ENCODE results near the gene CACNG5.

CACNG5 gene

DNA sequence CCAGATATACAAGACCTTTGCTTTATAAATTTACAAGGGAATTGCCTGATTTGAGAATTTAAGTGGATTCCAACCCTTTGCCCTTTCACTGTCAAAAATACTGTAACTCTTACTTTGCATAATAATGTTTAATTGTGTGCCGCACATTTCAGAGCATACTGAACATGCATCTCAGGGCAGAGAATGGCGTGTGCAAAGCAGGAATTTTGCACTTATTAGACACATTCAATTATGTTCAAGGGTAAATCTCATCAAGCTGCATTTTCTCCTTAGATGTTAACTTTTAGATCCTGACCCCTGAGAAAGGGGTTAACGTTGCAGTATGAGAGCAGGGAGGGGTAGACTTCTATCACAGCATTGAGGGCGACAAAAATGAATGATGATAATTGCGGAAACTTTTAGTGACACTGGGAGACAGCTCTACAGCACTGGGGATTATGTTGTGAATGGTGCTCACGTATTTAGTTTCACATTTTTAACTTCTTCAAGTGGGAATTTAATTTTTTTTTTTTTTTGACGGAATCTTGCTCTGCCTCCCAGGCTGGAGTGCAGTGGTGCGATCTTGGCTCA is 75.0 kb downstream of the CACNG5 start:
- DNase-seq, result no peak

DNA sequence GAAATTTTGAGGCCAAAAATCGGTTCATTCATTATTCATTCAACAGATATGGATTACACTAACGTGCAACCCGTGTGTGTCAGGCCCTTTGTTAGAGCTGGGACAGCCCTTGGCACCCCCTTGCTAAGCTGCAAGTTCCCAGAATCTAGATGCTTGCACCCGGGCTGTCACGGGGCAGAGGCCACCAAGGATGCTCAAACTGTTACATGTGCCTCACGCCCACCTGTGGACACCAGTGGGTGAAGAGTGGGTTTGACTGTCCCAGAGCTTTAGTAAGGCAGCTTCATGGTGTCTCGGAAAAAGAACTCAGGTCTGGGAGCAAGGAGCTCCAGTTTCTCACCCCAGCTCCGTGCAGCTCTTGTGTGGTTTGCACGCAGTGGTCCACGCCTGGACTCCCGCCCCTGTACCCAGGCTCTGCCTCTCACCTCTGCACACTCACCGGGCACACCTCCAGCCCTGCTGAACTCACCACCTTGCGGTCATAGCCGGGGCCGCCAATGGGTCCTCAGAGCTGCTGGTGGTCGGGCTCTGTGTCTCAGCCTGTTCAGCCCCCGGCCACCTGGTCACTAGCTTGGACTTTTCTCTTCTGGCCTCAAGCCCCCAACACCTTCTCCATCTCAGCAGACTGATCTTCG is 75.9 kb downstream of the CACNG5 start:
- no peak for DNase-seq

DNA sequence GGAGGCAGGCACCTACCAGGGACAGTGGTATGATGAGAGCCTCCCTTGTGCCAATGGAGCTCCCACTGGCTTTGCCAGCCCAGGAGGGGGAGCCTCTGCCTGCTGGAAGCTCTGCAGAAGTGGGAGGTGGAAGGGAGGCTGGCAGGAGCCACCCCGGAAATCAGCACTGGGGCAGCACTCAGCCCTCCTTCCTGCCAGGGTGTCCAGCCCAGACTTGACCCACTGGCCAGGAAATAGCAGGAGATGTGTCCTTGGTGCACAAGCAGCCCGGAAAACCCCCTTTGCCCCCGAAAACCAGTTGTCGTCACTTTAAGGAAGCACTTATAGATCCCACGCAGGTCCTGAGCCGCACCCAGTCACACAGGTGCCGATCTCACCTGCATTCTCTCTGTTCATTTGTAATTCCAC is 80.3 kb downstream of the CACNG5 start:
- no peak for DNase-seq

DNA sequence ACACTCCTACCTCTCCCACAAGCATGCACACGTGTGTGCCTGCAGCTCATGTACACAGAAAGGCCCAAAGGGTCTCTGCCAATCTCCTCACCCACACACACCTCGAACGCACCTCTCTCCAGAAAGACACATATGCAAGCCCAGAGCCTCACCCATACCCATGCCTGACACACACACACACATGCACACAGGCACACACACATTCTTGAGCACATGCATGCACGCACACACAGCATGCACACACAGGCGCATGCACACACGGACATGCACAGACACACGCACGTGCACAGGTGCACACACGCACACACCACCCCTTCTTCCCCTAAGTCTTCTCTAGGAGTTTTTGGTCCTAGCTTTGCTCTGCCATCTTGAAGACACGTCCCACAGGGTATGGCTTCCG is 80.9 kb downstream of the CACNG5 start:
- no peak for DNase-seq

DNA sequence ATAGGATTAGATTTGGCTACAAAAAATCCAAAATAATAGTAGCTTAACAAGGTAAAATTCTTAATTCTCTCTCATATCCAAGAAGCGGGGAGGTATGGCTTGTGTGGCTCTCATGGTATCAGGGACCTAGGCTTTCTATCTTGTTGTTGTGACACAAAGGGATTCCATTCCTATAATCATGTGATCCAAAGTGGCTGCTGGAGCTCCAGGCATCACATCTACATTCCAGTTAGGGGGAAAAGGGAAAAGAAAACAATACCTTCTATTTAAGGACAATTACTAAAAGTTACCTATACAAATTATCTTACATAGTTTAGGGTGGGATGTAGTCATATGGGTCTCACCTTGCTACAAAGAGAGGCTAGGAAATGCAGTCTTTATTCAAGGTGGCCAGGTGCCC is 82.0 kb downstream of the CACNG5 start:
- no peak for DNase-seq

DNA sequence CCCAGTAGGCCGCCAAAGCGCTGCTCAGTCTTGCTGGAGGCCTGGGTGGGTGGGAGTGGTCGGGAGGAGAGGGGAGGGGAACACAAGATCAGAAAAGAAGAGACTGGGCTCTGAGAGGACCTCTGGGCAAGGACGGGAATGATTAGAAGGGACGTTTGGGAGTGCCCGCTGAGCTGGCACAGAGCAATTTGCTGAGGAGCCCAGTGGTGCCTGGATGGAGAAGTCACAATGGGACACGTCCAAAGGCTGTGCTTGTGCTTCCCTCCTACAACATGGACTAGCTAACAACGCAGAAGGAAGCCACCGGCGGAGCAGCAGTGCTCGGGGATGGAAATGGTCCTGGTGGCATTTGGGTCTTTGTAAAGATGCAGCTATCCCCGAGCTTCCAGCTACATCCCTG is 84.0 kb downstream of the CACNG5 start:
- no peak for DNase-seq

DNA sequence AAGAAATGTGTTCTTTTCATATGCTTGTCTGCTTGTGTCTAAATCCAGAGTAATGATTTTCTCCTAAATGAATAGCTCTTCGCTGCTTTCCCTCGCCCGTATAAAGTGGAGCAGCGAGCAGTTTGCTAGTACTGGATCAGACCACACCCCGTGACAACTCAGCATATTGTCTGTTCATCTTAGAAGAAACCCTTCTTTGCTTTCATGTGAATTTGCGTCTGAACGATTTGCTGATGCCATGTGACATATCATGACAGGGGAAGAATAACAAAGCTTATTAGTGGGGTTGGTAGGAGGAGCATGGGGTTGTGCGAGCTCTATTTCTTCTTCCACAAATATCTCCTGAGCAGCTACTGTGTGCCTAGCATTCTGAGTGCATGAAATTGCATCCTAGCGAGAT is 85.5 kb downstream of the CACNG5 start:
- no peak for DNase-seq

- no peak for DNase-seq
These were observed 86.0 kb downstream of the CACNG5 start for GRCh38 chr17:66920950-66921349.

DNA sequence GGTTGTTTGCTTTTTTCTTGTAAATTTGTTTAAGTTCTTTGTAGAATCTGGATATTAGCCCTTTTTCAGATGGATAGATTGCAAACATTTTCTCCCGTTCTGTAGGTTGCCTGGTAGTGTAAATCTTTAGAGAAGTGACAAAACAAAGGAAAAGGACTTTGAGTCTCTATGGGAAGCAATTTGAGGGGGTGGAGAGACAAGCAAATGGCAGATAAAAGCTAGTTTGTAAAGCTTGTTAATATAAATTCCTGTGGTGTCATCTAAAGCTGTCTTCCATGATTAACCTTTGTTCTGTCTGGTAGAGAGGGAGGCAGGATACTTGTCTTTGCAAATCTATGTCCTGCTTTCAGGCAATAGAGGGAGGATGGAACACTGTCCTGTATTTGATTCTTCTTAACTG is 89.0 kb downstream of the CACNG5 start:
- DNase-seq, result no peak

GRCh38 chr17:66925811-66926500 is 91.0 kb downstream of the CACNG5 start:
- DNase-seq, result no peak

- DNase-seq, result no peak
These were observed 94.0 kb downstream of the CACNG5 start for GRCh38 chr17:66928949-66929348.

- no peak for DNase-seq
These were observed 94.7 kb downstream of the CACNG5 start for GRCh38 chr17:66929591-66929990.

DNA sequence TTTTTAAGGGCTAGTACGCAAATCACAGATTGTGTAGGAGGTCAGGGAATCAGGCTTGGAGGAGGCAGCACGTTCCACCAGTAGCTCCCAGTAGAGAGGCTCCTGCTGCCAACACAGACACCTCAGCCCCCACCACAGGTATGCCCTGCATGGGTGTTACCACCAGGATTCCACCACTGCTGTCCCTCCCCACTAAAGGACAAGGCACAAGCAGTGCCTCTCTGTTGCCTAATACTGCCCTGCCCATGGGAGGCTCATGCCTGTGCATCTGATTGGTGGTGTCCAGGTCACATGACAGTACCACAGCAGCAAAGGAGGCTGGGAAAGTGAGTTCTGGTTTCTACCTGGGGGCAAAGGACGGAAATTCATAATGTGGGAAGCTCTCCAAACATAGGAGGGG is 96.0 kb downstream of the CACNG5 start:
- DNase-seq, result no peak

GRCh38 chr17:66932311-66932710 is 97.4 kb downstream of the CACNG5 start:
- no peak for DNase-seq

- no peak for DNase-seq
These were observed 99.1 kb downstream of the CACNG5 start for GRCh38 chr17:66934040-66934439.
